ENCODE results near the gene SLC38A8. TPM values are rescaled to one million over a fixed set of nuclear protein-coding genes. Genes with fewer than 3 reads are reported as not detected.

Gene SLC38A8
- total and polyA plus RNA-seq, 2 donors (not counting 1 experiment from before 2014, with no cell fraction given): not detected

- DNase-seq (no peak), ATAC-seq (ENCODE audit: low read depth) (no peak)
- 89% methylated on average over 5 of the region's 7 CpGs for WGBS (ENCODE audit: insufficient coverage)
- no peak overlapping the region for H3K4me2 ChIP-seq (replicated peaks; ENCODE audit: low read depth, low read length, poor library complexity, severe bottlenecking)
- no peak overlapping the region for H3K4me3 ChIP-seq (ENCODE audit: control extremely low read depth in 1 of 5, extremely low read depth in 1 of 5, insufficient read depth in 1 of 5, low read depth in 2 of 5, low read length in 4 of 5)
- H3K36me3 ChIP-seq (replicated peaks in 1 of 2; ENCODE audit: control extremely low read depth in 1 of 2, control insufficient read depth in 1 of 2, extremely low read depth in 1 of 2, insufficient read depth in 2 of 2, low read length in 1 of 2): peaks cover 10 to 98% of the 10 kb centered on the region in 2 experiments
- CTCF ChIA-PET: interaction anchor here (0.8 kb wide), 1 partner anchor 9 kb away, joined by 4 read pairs; no protein-coding TSS in a partner anchor
- no peak overlapping the region for H3K4me3 Mint-ChIP-seq
- H3K4me1 ChIP-seq (ENCODE audit: control insufficient read depth in 2 of 2, insufficient read depth in 2 of 2, low read length in 2 of 2): no peaks in the 10 kb centered on the region
- no peak for TF ChIP-seq CTCF (IDR thresholded peaks at IDR 0.05)
- TF ChIP-seq EZH2 (IDR thresholded peaks at IDR 0.05; ENCODE audit: borderline replicate concordance, insufficient read depth, low read depth, low read length, poor library complexity, severe bottlenecking): no peak
- H3K27ac ChIP-seq (ENCODE audit: low read length in 2 of 2): no peak overlapping the region
- no peak overlapping the region for H3K27ac Mint-ChIP-seq
- no peaks in the 10 kb centered on the region for H3K27me3 ChIP-seq (replicated peaks in 1 of 4; ENCODE audit: control extremely low read depth in 1 of 4, control insufficient read depth in 3 of 4, insufficient read depth in 4 of 4, low read length in 3 of 4)
- no peaks in the 10 kb centered on the region for H3K9me3 ChIP-seq (ENCODE audit: control extremely low read depth in 1 of 3, control insufficient read depth in 2 of 3, insufficient read depth in 1 of 3, low read length in 2 of 3)
- no peaks in the 10 kb centered on the region for H3K27me3 Mint-ChIP-seq
- no peak overlapping the region for H2AFZ ChIP-seq (ENCODE audit: insufficient read depth, low read depth, low read length, poor library complexity, severe bottlenecking)
- no peaks in the 10 kb centered on the region for H3K79me2 ChIP-seq (ENCODE audit: control insufficient read depth, insufficient read depth, low read length)
- H4K20me1 ChIP-seq (ENCODE audit: control insufficient read depth, insufficient read depth, low read length, poor library complexity, severe bottlenecking): no peaks in the 10 kb centered on the region
- intact Hi-C loops (cut with micrococcal nuclease): no loop called here
- no peaks in the 10 kb centered on the region for H3K9me3 Mint-ChIP-seq (ENCODE audit: insufficient read depth)
- POLR2A ChIA-PET: no interaction called here
- no peaks in the 10 kb centered on the region for H3K4me1 Mint-ChIP-seq
- no peak overlapping the region for H3K9ac ChIP-seq (ENCODE audit: low read length)
These were observed 14.3 kb upstream of the SLC38A8 start for GRCh38 chr16:84056933-84057332.

- no peak overlapping the region for H3K27ac Mint-ChIP-seq
- Histone ChIP-seq H3K9me3 (ENCODE audit: control extremely low read depth in 1 of 3, control insufficient read depth in 2 of 3, insufficient read depth in 1 of 3, low read length in 2 of 3) (no peaks in the 10 kb centered on the region), H3K27me3 (replicated peaks in 1 of 4; ENCODE audit: control extremely low read depth in 1 of 4, control insufficient read depth in 3 of 4, insufficient read depth in 4 of 4, low read length in 3 of 4) (no peaks in the 10 kb centered on the region), H3K36me3 (replicated peaks in 1 of 2; ENCODE audit: control extremely low read depth in 1 of 2, control insufficient read depth in 1 of 2, extremely low read depth in 1 of 2, insufficient read depth in 2 of 2, low read length in 1 of 2) (peaks cover 7 to 89% of the 10 kb centered on the region in 2 experiments), H3K79me2 (ENCODE audit: control insufficient read depth, insufficient read depth, low read length) (no peaks in the 10 kb centered on the region), H3K27ac (ENCODE audit: low read length in 2 of 2) (no peak overlapping the region), H3K4me2 (replicated peaks; ENCODE audit: low read depth, low read length, poor library complexity, severe bottlenecking) (no peak overlapping the region), H4K20me1 (ENCODE audit: control insufficient read depth, insufficient read depth, low read length, poor library complexity, severe bottlenecking) (no peaks in the 10 kb centered on the region), H3K9ac (ENCODE audit: low read length) (no peak overlapping the region), H3K4me1 (ENCODE audit: control insufficient read depth in 2 of 2, insufficient read depth in 2 of 2, low read length in 2 of 2) (no peaks in the 10 kb centered on the region), H2AFZ (ENCODE audit: insufficient read depth, low read depth, low read length, poor library complexity, severe bottlenecking) (no peak overlapping the region), H3K4me3 (ENCODE audit: control extremely low read depth in 1 of 5, extremely low read depth in 1 of 5, insufficient read depth in 1 of 5, low read depth in 2 of 5, low read length in 4 of 5) (no peak overlapping the region)
- DNase-seq (no peak), ATAC-seq (ENCODE audit: low read depth) (no peak)
- CTCF ChIA-PET: no interaction called here
- TF ChIP-seq CTCF (IDR thresholded peaks at IDR 0.05) (no peak), EZH2 (IDR thresholded peaks at IDR 0.05; ENCODE audit: borderline replicate concordance, insufficient read depth, low read depth, low read length, poor library complexity, severe bottlenecking) (no peak)
- H3K4me3 Mint-ChIP-seq: no peak overlapping the region
- POLR2A ChIA-PET: no interaction called here
- H3K27me3 Mint-ChIP-seq: no peaks in the 10 kb centered on the region
- no peaks in the 10 kb centered on the region for H3K9me3 Mint-ChIP-seq (ENCODE audit: insufficient read depth)
- 98% methylated on average over 19 of the region's 19 CpGs for WGBS (ENCODE audit: insufficient coverage)
- intact Hi-C loops (cut with micrococcal nuclease): no loop called here
- no peaks in the 10 kb centered on the region for H3K4me1 Mint-ChIP-seq
These were observed 13.4 kb upstream of the SLC38A8 start for GRCh38 chr16:84055801-84056634.
